HG03095 (cell line): ENCODE measurements around the gene PRSS16.
"Not testable (repeated sequence)": the region's sequence is repeated elsewhere in the genome, so short reads cannot be mapped to it uniquely, and the experiment has no call there.

Experiments used
- ATAC-seq: cut with Tn5 transposase; IDR thresholded peaks from one replicate; pipeline ENCODE4 v1.9.1; 2021; ENCODE audit warnings: moderate library complexity; ENCODE audit not compliant: unreplicated experiment

The PRSS16 gene, protein sequence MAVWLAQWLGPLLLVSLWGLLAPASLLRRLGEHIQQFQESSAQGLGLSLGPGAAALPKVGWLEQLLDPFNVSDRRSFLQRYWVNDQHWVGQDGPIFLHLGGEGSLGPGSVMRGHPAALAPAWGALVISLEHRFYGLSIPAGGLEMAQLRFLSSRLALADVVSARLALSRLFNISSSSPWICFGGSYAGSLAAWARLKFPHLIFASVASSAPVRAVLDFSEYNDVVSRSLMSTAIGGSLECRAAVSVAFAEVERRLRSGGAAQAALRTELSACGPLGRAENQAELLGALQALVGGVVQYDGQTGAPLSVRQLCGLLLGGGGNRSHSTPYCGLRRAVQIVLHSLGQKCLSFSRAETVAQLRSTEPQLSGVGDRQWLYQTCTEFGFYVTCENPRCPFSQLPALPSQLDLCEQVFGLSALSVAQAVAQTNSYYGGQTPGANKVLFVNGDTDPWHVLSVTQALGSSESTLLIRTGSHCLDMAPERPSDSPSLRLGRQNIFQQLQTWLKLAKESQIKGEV

DNA sequence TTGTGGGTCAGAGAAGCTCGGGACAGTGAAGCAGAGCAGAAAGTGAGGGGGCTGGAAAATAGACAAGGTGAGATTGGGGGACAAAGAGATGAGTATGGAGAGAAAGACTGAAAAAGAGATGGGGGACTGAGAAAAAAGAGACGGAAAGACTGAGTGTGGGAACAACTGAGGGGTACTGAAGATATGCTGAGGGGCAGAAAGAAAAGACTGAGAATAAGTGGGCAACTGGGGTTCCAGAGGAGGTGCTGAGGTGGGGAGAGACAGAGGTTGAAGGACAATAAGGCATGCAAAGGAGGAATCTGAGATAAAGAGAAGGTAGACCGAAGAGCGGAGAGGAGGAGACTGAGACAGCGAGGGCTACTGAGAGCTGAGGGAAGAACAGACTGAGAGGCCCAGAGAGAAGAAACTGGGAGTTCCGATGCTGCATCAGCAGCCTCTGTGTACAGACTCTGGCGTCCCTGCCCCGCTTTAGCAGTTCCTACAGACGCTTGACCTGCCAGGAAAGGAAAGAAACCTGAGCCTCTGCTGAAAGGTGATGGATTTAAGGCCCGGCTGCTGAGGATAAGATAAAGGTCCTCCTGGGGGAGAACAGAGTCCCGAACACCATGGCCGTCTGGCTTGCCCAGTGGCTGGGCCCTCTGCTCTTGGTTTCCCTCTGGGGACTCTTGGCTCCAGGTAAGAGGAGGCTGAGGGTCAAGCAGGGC lies at the start of gene PRSS16:
Gene PRSS16 (plus strand): TSS at position 569 of the 704 bp plus-strand sequence. CDS start 37 bp downstream, at position 606.
- no peak for ATAC-seq

DNA sequence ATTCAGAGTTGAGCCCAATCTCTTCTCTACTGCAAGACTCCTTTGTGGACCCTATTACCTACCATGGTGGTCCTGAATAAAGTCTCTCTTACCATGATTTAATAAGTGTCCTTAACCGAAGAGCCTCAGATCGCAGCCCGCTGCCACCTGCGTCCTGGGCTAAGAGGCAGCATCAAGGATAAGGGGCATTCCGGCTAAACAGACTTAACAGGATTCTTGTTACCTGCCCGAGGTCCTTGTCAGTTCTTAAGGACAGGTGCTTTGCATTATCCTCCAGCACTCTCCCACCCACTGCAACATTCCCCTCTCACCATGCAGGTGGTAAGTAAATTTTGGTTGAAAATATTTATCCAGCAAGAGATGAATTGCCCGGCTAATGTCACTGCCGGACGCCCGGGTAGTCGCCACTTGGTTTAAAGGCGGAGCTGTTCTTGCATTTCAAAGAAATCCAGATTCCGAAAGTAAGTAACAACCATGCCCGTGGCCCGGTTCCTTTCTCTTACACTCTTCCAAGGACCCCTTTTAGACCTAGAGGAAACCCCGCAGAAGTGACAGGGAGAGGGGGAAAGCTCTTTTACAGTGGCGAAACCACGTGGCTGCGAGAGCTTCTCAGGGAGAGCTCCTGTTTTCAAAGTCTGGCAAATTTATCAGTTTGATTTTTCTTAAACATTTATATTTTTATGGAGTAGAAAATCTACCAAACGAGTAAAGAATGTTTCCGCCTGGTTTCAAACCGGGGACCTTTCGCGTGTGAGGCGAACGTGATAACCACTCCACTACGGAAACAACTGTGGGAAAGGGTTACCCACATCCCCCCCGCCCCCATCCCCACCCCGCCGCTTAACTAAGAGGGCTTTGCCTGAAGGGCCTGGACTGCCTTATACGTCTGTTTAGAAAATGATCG lies 41.9 kb upstream of the PRSS16 start:
- no peak for ATAC-seq

DNA sequence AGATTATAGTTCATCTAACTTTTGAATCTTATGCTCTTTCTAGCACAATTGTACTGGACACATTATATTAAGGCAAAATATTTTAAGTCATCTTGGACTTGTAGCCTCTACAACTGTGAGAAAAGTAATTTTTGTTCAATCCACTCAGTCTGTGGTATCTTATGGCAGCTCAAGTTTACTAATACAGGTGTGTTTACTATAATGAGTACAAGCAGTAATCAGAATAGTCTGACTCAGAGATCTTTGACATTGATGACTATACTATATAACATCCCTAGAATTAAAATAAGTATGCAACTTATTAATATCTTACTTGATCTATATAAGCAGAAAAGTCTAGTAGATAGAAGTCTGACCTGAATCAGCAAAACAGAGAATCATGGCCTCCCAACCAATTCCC lies 40.7 kb upstream of the PRSS16 start:
- no peak for ATAC-seq

DNA sequence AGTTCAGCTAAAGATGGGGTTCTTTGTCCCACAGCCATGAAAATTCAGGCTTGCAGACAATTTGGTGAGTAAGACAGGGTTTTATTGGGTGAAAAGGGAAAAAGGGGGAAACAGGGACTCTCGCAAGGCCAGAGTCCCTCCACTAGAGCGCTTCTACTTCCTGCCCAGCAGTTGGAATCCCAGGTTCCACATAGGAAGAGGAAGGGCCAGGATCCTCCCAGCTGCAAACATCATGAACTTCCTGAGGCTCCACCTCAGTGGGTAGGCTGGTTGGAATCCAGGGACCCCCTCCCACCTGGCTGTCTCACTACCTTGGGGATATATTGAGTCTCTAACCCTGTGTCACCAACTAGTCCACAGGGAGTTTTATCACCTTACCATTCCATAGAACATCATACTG lies 39.5 kb upstream of the PRSS16 start:
- no peak for ATAC-seq

DNA sequence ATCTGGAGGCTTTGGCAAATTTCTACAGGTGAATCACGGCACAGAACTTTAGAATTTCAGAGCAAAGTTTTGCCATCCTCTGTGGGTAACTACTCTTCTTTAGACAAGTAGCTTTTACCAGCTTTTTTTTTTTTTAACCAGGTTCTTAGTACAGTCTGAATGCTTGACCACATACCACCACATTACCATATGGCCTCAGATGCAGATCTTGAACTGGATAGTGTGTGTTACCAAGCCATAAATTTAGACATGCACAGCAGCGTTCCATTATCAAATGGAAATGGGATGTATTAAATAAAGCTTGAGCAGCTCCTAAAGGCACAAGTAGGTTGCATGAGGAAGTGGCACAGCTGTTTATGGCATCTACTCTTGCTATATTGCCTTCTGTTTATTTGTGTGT lies 38.3 kb upstream of the PRSS16 start:
- no peak for ATAC-seq

DNA sequence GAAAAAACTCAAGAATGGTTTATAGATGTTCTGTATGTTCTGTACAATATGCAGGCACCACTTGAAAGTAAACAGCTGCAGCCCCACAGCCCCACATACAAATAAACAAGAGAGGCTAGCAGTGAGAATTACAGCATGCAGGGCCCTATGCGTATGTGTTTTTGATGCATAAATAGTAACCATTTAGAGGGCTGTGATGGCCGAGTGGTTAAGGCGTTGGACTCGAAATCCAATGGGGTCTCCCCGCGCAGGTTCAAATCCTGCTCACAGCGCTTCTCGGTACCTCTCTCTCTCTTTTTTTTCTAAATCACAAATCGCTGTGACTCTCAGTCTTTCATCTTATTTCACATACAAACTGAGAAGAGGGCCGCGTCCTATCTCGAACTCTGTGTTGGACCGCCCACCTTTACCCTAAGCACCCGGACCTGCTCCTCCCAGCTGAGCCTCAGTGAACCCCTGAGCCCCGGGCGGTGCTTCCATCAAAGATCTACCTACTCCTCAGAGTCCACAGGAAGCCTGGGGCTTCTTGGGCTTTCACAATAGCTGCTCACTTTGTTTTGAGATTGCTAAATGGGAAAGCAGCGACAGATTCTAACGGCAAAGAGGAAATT lies 37.7 kb upstream of the PRSS16 start:
- no peak for ATAC-seq

DNA sequence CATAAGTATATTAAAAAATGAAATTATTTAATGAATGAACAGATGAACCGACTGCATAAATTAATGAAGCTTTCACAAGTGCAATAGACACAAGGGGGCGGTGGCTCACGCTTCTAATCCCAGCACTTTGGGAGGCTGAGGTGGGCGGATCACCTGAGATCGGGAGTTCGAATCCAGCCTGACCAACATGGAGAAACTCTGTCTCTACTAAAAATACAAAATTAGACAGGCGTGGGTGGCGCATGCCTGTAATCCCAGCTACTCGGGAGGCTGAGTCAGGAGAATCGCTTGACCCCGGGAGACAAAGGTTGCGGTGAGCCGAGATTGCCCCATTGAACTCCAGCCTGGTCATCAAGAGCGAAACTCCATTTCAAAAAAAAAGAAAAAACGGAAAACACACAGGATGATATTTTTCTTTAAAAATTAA lies 34.4 kb upstream of the PRSS16 start:
- ATAC-seq: not testable (repeated sequence)

DNA sequence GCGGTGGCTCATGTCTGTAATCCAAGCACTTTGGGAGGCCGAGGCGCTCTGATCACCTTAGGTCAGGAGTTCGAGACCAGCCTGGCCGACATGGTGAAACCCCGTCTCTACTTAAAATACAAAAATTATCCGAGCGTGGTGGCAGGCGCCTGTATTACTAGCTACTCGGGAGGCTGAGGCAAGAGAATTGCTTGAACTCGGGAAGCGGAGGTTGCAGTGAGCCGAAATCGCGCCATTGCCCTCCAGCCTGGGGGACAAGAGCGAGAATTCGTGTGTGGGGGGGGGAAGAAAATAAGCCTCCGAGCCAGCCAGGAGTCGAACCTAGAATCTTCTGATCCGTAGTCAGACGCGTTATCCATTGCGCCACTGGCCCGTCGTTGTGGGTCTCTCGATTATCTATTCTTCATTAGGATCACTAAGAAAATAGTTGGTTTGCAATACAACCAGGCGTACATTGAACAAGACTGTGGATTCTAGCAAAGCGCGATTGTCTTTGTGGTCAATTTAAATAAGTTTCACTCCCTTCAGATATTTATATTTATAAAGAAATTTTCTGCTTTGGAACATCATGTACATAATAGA lies 33.9 kb upstream of the PRSS16 start:
- ATAC-seq: no peak

DNA sequence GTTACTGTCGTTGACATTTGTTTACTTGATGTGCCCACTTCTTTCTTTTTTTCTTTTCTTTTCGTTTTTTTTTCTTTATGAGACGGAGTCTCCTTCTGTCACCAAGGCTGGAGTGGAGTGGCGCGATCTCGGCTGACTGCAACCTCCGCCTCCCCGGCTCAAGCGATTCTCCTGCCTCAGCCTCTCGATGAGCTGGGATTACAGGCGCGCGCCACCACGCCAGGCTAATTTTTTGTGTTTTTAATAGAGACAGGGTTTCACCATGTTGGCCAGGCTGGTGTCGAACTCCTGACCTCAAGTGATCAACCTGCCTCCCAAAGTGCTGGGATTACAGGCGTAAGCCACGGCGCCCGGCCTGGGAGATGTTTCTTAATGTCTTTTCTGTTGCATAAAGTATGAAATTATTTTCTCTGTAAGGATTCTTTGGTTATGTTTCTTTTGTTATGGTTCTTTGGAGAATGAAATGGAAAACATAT lies 33.3 kb upstream of the PRSS16 start:
- ATAC-seq: no peak

DNA sequence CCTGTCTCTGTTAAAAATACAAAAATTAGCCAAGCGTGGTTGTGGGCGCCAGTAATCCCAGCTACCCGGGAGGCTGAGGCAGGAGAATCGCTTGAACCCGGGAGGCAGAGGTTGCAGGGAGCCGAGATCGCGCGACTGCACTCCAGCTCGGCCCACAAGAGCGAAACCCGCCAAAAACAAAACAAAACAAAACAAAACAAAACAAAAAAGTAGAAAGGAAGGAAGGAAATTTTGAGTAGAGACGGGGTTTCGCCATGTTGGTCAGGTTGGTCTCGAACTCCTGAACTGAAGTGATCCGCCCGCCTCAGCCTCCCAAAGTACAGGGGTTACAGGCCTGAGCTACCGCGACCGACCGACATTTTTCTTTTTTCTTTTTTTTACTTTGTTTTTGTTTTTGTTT lies 30.6 kb upstream of the PRSS16 start:
- ATAC-seq: no peak

DNA sequence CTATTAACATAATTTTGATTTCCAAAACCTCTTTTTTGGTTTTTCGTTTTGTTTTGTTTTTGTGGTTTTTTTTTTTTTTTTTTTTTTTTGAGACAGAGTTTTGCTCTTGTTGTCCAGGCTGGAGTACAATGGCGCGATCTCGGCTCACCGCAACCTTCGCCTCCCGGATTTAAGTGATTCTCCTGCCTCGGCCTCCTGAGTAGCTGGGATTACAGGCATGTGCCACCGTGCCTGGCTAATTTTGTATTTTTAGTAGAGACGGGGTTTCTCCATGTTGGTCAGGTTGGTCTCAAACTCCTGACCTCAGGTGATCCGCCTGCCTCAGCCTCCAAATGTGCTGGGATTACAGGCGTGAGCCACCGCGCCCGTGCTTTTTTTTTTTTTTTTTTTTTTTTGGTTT lies 24.5 kb upstream of the PRSS16 start:
- ATAC-seq: not testable (repeated sequence)

DNA sequence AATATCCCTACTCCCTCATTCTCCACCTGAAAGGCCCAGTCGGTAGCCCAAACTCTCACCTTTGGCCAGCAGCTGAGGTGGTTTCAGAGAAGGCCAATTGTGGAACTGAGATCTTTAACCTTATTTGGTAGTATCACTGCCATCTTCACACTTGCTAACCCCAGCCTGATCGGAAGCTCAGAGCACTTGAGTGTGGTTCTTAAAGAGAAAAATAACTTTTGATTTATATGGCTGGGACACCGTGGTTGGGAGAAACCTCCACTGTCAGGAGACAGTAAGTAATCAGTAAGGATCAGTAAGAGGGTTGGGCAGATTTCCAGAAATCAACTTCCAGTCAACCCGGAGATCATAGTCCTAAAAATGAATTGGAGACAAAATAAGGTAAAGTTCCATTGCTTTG lies 22.8 kb upstream of the PRSS16 start:
- no peak for ATAC-seq

DNA sequence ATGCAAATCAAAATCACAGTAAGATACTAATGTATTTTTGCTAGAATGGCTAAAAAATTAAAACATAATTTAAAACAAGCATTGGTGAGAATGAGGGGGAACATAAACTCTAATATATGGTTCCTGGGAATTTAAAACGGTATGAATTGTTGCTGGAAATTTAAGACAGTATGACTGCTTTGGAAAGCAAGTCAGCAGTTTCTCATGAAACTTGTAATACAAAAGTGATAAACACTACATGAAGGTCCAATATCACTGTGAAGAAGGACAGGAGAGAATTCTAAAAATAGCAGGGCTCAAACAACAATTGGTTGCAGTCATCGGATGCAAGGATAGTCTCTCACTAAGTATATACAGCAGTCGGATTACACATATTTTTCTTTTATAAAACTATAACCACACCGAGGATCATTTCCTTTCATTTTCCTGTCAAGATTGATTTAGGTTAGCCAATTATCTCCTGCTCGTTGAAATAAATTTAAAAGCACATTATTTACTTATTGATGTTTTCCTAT lies 18.5 kb upstream of the PRSS16 start:
- ATAC-seq: no peak

DNA sequence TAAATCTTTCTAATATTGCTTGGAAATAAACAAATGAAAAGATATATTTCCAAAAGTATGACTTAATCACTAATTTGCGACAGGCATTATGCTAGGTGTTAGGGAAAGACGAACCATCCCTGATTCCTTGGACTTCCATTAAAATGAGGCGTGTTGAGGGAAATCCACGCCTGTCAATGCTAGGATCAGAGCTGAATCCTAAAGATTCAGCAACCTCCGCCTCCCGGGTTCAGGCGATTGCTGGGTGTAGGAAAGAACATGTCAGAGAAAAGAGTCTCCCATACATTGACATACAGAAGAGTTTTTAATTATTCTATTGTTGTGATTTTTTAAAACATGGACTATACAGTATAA lies 16.8 kb upstream of the PRSS16 start:
- ATAC-seq: no peak

DNA sequence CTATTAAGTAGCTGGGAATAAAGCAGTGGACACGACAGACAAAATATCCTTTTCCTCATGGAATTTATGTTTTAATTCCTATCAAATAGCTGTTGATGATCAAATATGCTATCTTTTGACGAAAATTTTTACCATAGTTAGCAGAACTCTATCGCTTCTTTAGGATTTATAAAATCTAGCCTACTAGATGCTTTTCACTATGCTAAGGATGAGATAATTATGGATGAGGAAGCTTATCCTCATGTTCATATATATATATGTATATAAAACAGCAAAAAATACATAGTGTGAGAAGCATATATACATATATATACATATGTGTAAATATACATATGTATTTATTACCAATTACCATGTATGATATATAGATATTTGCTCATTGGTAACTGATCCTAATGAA lies 12.9 kb upstream of the PRSS16 start:
- ATAC-seq: no peak

DNA sequence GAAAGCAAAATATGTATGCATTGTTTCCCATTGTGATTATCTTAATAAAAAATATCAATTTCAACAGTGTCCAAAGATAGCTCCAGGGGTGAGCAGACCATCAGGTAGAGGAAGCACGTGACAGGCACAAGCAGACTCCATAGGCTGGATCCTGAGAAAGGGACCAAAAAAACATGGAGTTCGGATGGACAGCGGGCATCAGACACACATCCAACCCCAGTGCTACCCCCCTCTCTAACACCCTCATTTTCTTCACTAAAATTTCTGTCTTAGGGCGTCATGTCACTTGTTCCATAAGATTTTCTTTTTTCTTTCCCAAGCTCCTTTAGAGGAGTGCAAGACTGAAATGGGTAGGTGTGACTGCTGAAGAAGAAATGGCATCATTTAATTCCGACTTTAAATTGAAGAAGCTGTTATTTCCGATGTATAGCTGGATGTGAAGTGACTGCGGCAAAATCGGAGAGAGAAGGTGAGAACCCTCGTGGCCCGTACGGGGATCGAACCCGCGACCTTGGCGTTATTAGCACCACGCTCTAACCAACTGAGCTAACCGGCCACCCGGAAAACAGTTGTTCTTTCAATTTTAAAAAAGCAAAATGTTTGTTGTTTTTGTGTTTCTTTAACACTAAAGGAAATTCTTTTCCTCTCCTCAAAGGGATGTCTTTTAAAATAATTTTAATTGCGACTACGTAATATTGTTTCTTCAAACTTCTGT lies 10.3 kb upstream of the PRSS16 start:
- ATAC-seq: no peak

DNA sequence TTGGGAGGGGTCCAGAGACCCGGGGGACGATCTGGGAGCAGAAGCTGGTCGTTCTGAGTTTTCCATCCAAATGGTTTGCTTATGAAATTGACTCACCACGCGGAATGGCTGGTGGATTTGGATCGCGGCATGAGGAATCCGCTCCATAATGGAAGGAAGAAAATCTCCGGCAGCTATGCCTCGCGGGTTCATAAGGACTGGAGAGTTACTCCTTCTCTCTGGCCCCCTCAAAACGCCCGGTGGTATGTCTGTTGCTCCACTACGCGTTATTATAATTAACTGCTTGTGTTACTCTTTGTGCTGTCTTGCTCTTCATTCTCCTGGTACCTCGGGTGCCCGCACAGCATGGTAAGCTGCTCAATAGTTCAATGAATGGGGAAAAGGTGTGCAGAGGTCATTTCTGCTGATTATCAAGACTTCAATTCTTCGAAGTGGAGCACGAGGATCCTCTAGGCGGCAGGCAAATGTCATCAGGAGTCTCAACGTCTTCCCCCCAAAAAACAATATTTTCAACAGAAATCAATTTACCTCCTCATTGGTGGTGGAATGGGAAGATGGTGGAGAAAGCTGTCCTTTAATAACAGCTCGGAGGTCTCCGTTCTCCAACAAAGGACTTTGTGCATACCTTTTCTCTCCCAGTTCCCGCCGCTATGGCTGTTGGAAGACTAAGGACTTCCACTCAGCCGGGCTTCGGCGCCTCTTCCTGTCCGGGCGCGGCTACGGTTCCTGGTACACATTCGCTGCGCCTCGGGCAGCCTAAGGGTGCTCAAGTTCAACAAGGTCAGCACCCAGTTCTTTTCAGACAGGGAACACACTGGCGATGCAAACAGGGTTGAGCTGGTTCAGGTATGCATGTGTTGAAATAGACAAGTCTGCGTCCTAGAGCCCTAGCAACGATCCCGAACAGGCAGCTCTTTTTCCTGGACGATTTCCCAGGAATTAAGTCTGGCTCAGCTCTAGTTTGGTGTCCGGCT lies 9.2 kb upstream of the PRSS16 start:
- no peak for ATAC-seq

DNA sequence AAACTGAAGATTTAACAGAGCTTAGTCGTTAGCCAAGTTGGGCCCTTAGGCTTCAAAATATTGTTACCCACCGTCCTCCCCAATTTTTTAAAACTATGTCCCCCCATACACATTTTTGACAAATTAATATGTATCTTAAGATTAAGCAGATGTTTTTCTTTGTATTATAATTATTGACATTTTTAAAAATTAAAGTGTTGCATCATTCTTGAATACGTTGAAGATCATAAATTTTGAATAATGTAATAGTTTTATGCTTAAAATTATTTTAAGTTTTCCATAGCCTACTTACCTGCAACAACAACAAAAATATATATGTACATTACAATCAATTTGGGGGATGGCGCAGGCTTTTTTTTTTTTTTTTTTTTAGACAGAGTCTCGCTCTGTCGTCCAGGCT lies 8.2 kb upstream of the PRSS16 start:
- no peak for ATAC-seq
